Osteoblast (primary cell): ENCODE data around the gene MYO1G. TPM values are rescaled to one million over a fixed set of nuclear protein-coding genes. Genes with fewer than 3 reads are reported as not detected.

Experiments
- DNase-seq: peaks from one replicate; pipeline ENCODE4 v3.0.0; 2011; ENCODE audit warnings: low spot score, mixed read lengths; ENCODE audit not compliant: insufficient read length; ENCODE audit errors: missing footprints
- H2AFZ ChIP-seq: 2 replicates; pipeline ENCODE4 v1.6.0; 2011; ENCODE audit warnings: mild to moderate bottlenecking, low read length
- H3K27ac ChIP-seq: 2 replicates; pipeline ENCODE4 v1.5.1; 2011; ENCODE audit warnings: mild to moderate bottlenecking, low read depth, low read length, moderate library complexity
- H3K27me3 ChIP-seq: 2 replicates; pipeline ENCODE4 v1.6.0; 2012; ENCODE audit warnings: mild to moderate bottlenecking, control low read depth, inconsistent platforms, low read length, moderate library complexity; ENCODE audit not compliant: insufficient read depth
- H3K36me3 ChIP-seq: 2 replicates; pipeline ENCODE4 v1.5.1; 2011; ENCODE audit warnings: mild to moderate bottlenecking, low read length, control low read depth, moderate library complexity; ENCODE audit not compliant: insufficient read depth
- H3K4me1 ChIP-seq: 2 replicates; pipeline ENCODE4 v1.5.1; 2011; ENCODE audit warnings: mild to moderate bottlenecking, low read length, control low read depth, moderate library complexity; ENCODE audit not compliant: insufficient read depth
- H3K4me2 ChIP-seq: 2 replicates; pipeline ENCODE4 v1.6.0; 2011; ENCODE audit warnings: mild to moderate bottlenecking, low read length; ENCODE audit not compliant: insufficient read depth
- H3K4me3 ChIP-seq: fragments of 200-600 bp; sonication (generic); 3 replicates; pipeline ENCODE4 v1.5.1; 2012; ENCODE audit warnings: mild to moderate bottlenecking, low read length, inconsistent platforms; ENCODE audit not compliant: insufficient read depth
- H3K79me2 ChIP-seq: 2 replicates; pipeline ENCODE4 v1.6.0; 2012; ENCODE audit warnings: mild to moderate bottlenecking, low read length, control low read depth, inconsistent platforms; ENCODE audit not compliant: insufficient read depth
- H3K9me3 ChIP-seq: 2 replicates; pipeline ENCODE4 v1.5.1; 2011; ENCODE audit warnings: low read depth, low read length, control low read depth
- H4K20me1 ChIP-seq: 2 replicates; pipeline ENCODE4 v1.6.0; 2012; ENCODE audit warnings: mild to moderate bottlenecking, low read length, control low read depth; ENCODE audit not compliant: insufficient read depth
- CTCF ChIP-seq: IDR thresholded peaks from 2 replicates; pipeline ENCODE4 v1.5.1; 2011; ENCODE audit warnings: mild to moderate bottlenecking, low read depth, low read length, moderate library complexity; ENCODE audit errors: extremely low read depth
- total RNA-seq: library from RNA; depleted of rRNA; stranded (reverse); fragments of >200 nt; gene quantifications from 2 replicates; pipeline ENCODE4 v1.2.3, GENCODE V29; 2012

The MYO1G gene
- total RNA-seq, 1 donor = 0.36 TPM

- Histone ChIP-seq H3K4me3 (no peak overlapping the region), H3K36me3 (no peaks in the 10 kb centered on the region), H3K4me2 (no peak overlapping the region), H3K9me3 (no peaks in the 10 kb centered on the region), H3K27me3 (no peaks in the 10 kb centered on the region), H2AFZ (no peak overlapping the region), H3K79me2 (no peaks in the 10 kb centered on the region), H3K27ac (no peak overlapping the region), H3K4me1 (no peaks in the 10 kb centered on the region), H4K20me1 (no peaks in the 10 kb centered on the region)
- TF ChIP-seq CTCF = peak; percentile 70
- DNase-seq = peak; percentile 92
These were observed 5.0 kb downstream of the MYO1G start for GRCh38 chr7:44973610-44974401.

DNA sequence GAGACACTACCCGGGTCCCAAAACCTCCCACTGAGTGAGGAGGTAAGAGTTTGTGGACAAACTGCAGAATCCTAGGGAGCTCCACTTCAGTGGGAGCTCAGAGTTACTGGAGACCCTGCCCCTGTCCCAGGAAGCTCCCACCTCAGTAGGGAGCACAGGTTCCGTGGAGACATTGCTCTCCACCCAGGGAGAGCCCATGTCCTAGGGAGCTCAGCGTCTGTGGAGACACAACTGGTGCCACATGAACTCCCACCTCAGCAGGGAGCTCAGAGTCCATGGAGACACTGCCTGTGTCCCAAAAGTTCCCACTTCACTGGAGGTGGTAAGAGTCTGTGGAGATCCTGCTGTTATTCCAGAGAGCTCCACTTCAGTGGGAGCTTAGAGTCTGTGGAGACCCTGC lies 6.3 kb downstream of the MYO1G start:
- H3K4me3 ChIP-seq = no peak overlapping the region
- H3K4me2 ChIP-seq = no peak overlapping the region
- H4K20me1 ChIP-seq = no peaks in the 10 kb centered on the region
- no peaks in the 10 kb centered on the region for H3K79me2 ChIP-seq
- H3K9me3 ChIP-seq = no peaks in the 10 kb centered on the region
- TF ChIP-seq CTCF = no peak
- no peak for DNase-seq
- no peaks in the 10 kb centered on the region for H3K27me3 ChIP-seq
- H2AFZ ChIP-seq = no peak overlapping the region
- no peaks in the 10 kb centered on the region for H3K4me1 ChIP-seq
- H3K36me3 ChIP-seq = no peaks in the 10 kb centered on the region
- H3K27ac ChIP-seq = no peak overlapping the region

GRCh38 chr7:44971902-44972441 lies 6.8 kb downstream of the MYO1G start:
- no peaks in the 10 kb centered on the region for H4K20me1 ChIP-seq
- no peaks in the 10 kb centered on the region for H3K79me2 ChIP-seq
- H3K9me3 ChIP-seq = no peaks in the 10 kb centered on the region
- H3K27ac ChIP-seq = no peak overlapping the region
- H3K4me3 ChIP-seq = no peak overlapping the region
- no peak overlapping the region for H2AFZ ChIP-seq
- TF ChIP-seq CTCF = no peak
- no peak for DNase-seq
- H3K36me3 ChIP-seq = no peaks in the 10 kb centered on the region
- no peak overlapping the region for H3K4me2 ChIP-seq
- no peaks in the 10 kb centered on the region for H3K27me3 ChIP-seq
- no peaks in the 10 kb centered on the region for H3K4me1 ChIP-seq

DNA sequence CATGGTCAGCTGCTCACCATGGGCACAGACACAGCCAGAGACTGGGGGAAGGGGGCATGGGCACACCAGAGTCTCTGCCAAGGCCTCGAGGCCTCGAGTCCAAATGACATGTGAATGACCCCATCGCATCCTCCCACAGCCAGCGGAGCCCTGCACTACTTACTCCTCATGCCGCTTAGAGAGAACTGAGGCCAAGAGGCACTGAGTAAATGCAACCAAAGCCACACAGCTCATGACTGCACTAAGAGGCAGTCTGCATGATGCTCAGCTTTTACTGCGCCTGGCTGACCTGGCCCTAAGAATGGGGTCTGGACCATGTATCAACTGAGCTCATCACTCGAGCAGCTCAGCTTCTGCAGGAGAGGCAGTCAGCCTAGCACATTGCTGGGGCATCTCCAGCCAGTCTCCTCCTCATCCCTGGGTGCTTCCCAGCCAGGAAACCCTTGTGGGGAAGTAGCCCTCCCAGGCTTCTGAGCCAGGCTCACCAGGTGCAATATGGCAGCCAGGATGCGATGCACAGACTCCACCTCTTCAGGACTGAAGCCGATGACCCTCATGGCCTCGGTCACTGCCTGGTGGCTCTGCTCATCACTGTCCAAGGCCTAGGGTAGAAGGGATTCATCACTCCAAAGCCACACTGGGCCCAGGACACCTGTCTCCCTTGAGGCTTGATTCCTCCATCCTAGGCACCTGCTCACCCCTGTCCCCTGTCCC lies 7.5 kb downstream of the MYO1G start:
- no peak overlapping the region for H3K4me2 ChIP-seq
- no peaks in the 10 kb centered on the region for H3K4me1 ChIP-seq
- H3K4me3 ChIP-seq = no peak overlapping the region
- H2AFZ ChIP-seq = no peak overlapping the region
- no peak overlapping the region for H3K27ac ChIP-seq
- H3K27me3 ChIP-seq = no peaks in the 10 kb centered on the region
- no peaks in the 10 kb centered on the region for H3K79me2 ChIP-seq
- H3K9me3 ChIP-seq = no peaks in the 10 kb centered on the region
- H4K20me1 ChIP-seq = no peaks in the 10 kb centered on the region
- TF ChIP-seq CTCF = no peak
- H3K36me3 ChIP-seq = no peaks in the 10 kb centered on the region
- no peak for DNase-seq
